Transverse colon (tissue), 3 donors: Measurements from ENCODE around the gene GGN.

Experiments
- CTCF ChIP-seq, 5 experiments: fragments of 200-600 bp in 3 of 5; fragments of 450-650 bp in 2 of 5; sonication (generic) in 3 of 5; IDR thresholded peaks; 1 replicate in 2 of 5; 2 replicates in 3 of 5; pipeline ENCODE4 v1.5.1; 2016 to 2017; ENCODE audit warnings: antibody characterized with exemption in 5 of 5, inconsistent platforms in 3 of 5, mild to moderate bottlenecking in 2 of 5, moderate library complexity in 1 of 5
- EP300 ChIP-seq: sonication (generic); formaldehyde crosslinking; IDR thresholded peaks from one replicate; pipeline ENCODE4 v1.6.1; 2017; ENCODE audit warnings: antibody characterized with exemption, low read depth

GRCh38 chr19:38374332-38375097, 13.3 kb downstream of the GGN start, which contains the start of gene PSMD8:
- peak in 1 of 5 experiments; percentile 18 for TF ChIP-seq CTCF (IDR thresholded peaks at IDR 0.05)
- TF ChIP-seq EP300: peak; percentile 72
